Measurements from ENCODE around the gene LGALS16.
"Not testable (repeated sequence)": the region's sequence is repeated elsewhere in the genome, so short reads cannot be mapped to it uniquely, and the experiment has no call there.

The LGALS16 gene

GRCh38 chr19:39680593-39680992 is 24.9 kb downstream of the LGALS16 start:
- DNase-seq (ENCODE audit: low read depth) = no peak
- TF ChIP-seq POLR2A (IDR thresholded peaks at IDR 0.05; ENCODE audit: extremely low read depth, insufficient read length) = no peak
- TF ChIP-seq CTCF (IDR thresholded peaks at IDR 0.05; ENCODE audit: low read depth, low read length) = no peak
- TF ChIP-seq, protein P1, sequence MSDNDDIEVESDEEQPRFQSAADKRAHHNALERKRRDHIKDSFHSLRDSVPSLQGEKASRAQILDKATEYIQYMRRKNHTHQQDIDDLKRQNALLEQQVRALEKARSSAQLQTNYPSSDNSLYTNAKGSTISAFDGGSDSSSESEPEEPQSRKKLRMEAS (IDR thresholded peaks at IDR 0.05; ENCODE audit: low read depth, low read length) = no peak
- TF ChIP-seq MYC (IDR thresholded peaks at IDR 0.05; ENCODE audit: low read depth, low read length) = no peak
- no peak overlapping the region for H3K4me3 ChIP-seq (ENCODE audit: low read depth, low read length)

DNA sequence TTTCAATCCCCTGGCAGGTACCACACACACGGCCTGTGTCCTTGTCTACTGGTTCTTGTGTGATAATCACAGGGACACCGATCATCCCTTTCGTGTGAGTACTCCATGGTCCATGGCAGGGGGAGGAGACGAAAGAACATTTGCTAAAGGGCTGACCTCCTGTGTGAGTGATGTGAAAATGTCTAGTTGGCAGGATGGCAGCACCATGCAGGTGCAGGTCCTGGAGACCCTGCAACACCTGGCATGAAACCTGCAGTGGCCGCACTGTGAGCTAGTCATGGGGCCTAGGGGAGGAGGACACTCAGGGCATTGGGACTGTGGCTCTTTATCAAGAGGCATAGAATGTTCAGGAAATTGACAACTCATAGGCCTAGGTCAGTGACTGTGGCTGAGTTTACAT is 25.7 kb downstream of the LGALS16 start:
- no peak for DNase-seq (ENCODE audit: low read depth)
- H3K4me3 ChIP-seq (ENCODE audit: low read depth, low read length) = no peak overlapping the region
- no peak for TF ChIP-seq CTCF (IDR thresholded peaks at IDR 0.05; ENCODE audit: low read depth, low read length)
- TF ChIP-seq, protein P1 (IDR thresholded peaks at IDR 0.05; ENCODE audit: low read depth, low read length) = no peak
- no peak for TF ChIP-seq POLR2A (IDR thresholded peaks at IDR 0.05; ENCODE audit: extremely low read depth, insufficient read length)
- no peak for TF ChIP-seq MYC (IDR thresholded peaks at IDR 0.05; ENCODE audit: low read depth, low read length)

- no peak for DNase-seq (ENCODE audit: low read depth)
- H3K4me3 ChIP-seq (ENCODE audit: low read depth, low read length) = no peak overlapping the region
- TF ChIP-seq POLR2A (IDR thresholded peaks at IDR 0.05; ENCODE audit: extremely low read depth, insufficient read length) = no peak
- TF ChIP-seq, protein P1 (IDR thresholded peaks at IDR 0.05; ENCODE audit: low read depth, low read length) = no peak
- TF ChIP-seq CTCF (IDR thresholded peaks at IDR 0.05; ENCODE audit: low read depth, low read length) = no peak
- TF ChIP-seq MYC (IDR thresholded peaks at IDR 0.05; ENCODE audit: low read depth, low read length) = no peak
These were observed 28.6 kb downstream of the LGALS16 start for GRCh38 chr19:39684267-39684666.

DNA sequence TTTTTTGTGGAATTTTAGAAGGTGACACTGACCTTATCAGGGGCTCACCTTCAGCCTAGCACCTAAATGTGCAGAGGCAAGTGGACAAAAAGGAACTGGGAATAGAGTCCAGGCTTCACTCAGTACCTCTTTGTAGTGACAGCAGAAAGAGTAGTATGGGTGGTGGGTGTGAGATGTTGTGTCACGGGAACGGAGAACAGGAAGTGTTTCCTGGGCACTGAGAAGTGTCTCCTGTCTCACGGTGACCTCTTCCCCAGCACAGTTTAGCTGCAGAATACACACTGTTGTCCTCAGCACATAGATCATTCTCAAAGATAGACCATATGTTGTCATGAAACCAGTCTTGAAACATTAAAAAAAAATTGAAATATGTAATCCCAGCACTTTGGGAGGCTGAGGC is 31.0 kb downstream of the LGALS16 start:
- no peak for DNase-seq (ENCODE audit: low read depth)
- H3K4me3 ChIP-seq (ENCODE audit: low read depth, low read length) = no peak overlapping the region
- no peak for TF ChIP-seq POLR2A (IDR thresholded peaks at IDR 0.05; ENCODE audit: extremely low read depth, insufficient read length)

GRCh38 chr19:39688637-39689036 is 32.9 kb downstream of the LGALS16 start:
- not testable (repeated sequence) for DNase-seq (ENCODE audit: low read depth); H3K4me3 ChIP-seq (ENCODE audit: low read depth, low read length)

- TF ChIP-seq, protein P1 (IDR thresholded peaks at IDR 0.05; ENCODE audit: low read depth, low read length) = no peak
- TF ChIP-seq POLR2A (IDR thresholded peaks at IDR 0.05; ENCODE audit: extremely low read depth, insufficient read length) (no peak), MYC (IDR thresholded peaks at IDR 0.05; ENCODE audit: low read depth, low read length) (no peak), CTCF (IDR thresholded peaks at IDR 0.05; ENCODE audit: low read depth, low read length) (no peak)
- no peak overlapping the region for H3K4me3 ChIP-seq (ENCODE audit: low read depth, low read length)
- DNase-seq (ENCODE audit: low read depth) = no peak
These were observed 36.5 kb downstream of the LGALS16 start for GRCh38 chr19:39692166-39692565.

- DNase-seq (ENCODE audit: low read depth) = no peak
- TF ChIP-seq MYC (IDR thresholded peaks at IDR 0.05; ENCODE audit: low read depth, low read length) (no peak), CTCF (IDR thresholded peaks at IDR 0.05; ENCODE audit: low read depth, low read length) (no peak)
- TF ChIP-seq, protein P1 (IDR thresholded peaks at IDR 0.05; ENCODE audit: low read depth, low read length) = no peak
- no peak overlapping the region for H3K4me3 ChIP-seq (ENCODE audit: low read depth, low read length)
These were observed 37.1 kb downstream of the LGALS16 start for GRCh38 chr19:39692822-39693221.
